Tibial nerve (tissue), 4 donors: Measurements from ENCODE around the gene MGLL. TPM values are rescaled to one million over a fixed set of nuclear protein-coding genes. Genes with fewer than 3 reads are reported as not detected.

Experiments
- DNase-seq, 2 donors: peaks; one replicate each; pipeline ENCODE4 v3.0.0-alpha.2; 2019; ENCODE audit warnings: low spot score in 2 of 2
- H3K27ac ChIP-seq, 4 donors: fragments of 200-600 bp; sonication (generic) in 3 of 4; one replicate each; pipeline ENCODE4 v1.5.1; 2017 to 2019; ENCODE audit warnings: mild to moderate bottlenecking in 1 of 4
- H3K27me3 ChIP-seq, 2 donors: fragments of 200-600 bp; sonication (generic) in 1 of 2; one replicate each; pipeline versions ENCODE4 v1.5.1 to v1.6.0; 2017 to 2019
- H3K36me3 ChIP-seq, 3 donors: fragments of 200-600 bp; sonication (generic); one replicate each; pipeline ENCODE4 v1.5.1; 2018 to 2019
- H3K4me1 ChIP-seq, 4 donors: fragments of 200-600 bp; sonication (generic) in 3 of 4; one replicate each; pipeline ENCODE4 v1.5.1; 2017 to 2019
- H3K4me3 ChIP-seq, 4 donors: fragments of 200-600 bp; sonication (generic) in 3 of 4; one replicate each; pipeline ENCODE4 v1.5.1; 2017 to 2019; ENCODE audit warnings: mild to moderate bottlenecking in 1 of 4, moderate library complexity in 1 of 4
- H3K9me3 ChIP-seq, 4 donors: fragments of 200-600 bp; sonication (generic) in 3 of 4; one replicate each; pipeline ENCODE4 v1.5.1; 2017 to 2019
- EP300 ChIP-seq, 2 donors: sonication (generic); formaldehyde crosslinking; IDR thresholded peaks; one replicate each; pipeline ENCODE4 v1.6.1; 2017; ENCODE audit warnings: antibody characterized with exemption in 2 of 2, mild to moderate bottlenecking in 1 of 2
- POLR2A ChIP-seq, 2 donors: fragments of 450-650 bp; IDR thresholded peaks; one replicate each; pipeline ENCODE4 v1.6.1; 2017; ENCODE audit warnings: antibody characterized with exemption in 2 of 2, mild to moderate bottlenecking in 2 of 2, moderate library complexity in 2 of 2
- WGBS, 2 donors: methylation state at CpG; one replicate each; pipeline ENCODE4 v1.1.5; 2018; 5-methylcytosine and 5-hydroxymethylcytosine counted together
- total RNA-seq, 4 donors: library from RNA; depleted of rRNA; stranded (reverse); fragments of >200 nt; gene quantifications; one replicate each; pipeline ENCODE4 v1.1.0, GENCODE V29; 2016
- TF ChIP-seq, protein P1 (sequence below), 5 experiments: fragments of 200-600 bp in 3 of 5; fragments of 450-650 bp in 2 of 5; sonication (generic) in 3 of 5; IDR thresholded peaks; one replicate each; pipeline ENCODE4 v1.5.1; 2016 to 2019; ENCODE audit warnings: antibody characterized with exemption in 5 of 5, mild to moderate bottlenecking in 3 of 5, moderate library complexity in 2 of 5

Gene MGLL
- total RNA-seq, 4 donors from 2014 or later, result 67.5 to 96.6 (median 86.1) TPM

GRCh38 chr3:127829537-127829936, 7.2 kb upstream of the MGLL start:
- no peaks in the 10 kb centered on the region for H3K4me1 ChIP-seq
- H3K4me3 ChIP-seq, result no peak overlapping the region
- H3K27me3 ChIP-seq, result no peaks in the 10 kb centered on the region
- WGBS, 2 donors, result 41 to 78% methylated on average over 1 of the region's 1 CpG
- TF ChIP-seq, protein P1, sequence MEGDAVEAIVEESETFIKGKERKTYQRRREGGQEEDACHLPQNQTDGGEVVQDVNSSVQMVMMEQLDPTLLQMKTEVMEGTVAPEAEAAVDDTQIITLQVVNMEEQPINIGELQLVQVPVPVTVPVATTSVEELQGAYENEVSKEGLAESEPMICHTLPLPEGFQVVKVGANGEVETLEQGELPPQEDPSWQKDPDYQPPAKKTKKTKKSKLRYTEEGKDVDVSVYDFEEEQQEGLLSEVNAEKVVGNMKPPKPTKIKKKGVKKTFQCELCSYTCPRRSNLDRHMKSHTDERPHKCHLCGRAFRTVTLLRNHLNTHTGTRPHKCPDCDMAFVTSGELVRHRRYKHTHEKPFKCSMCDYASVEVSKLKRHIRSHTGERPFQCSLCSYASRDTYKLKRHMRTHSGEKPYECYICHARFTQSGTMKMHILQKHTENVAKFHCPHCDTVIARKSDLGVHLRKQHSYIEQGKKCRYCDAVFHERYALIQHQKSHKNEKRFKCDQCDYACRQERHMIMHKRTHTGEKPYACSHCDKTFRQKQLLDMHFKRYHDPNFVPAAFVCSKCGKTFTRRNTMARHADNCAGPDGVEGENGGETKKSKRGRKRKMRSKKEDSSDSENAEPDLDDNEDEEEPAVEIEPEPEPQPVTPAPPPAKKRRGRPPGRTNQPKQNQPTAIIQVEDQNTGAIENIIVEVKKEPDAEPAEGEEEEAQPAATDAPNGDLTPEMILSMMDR (IDR thresholded peaks at IDR 0.05), result no peak
- no peak for TF ChIP-seq POLR2A (IDR thresholded peaks at IDR 0.05)
- TF ChIP-seq EP300 (IDR thresholded peaks at IDR 0.05), result no peak
- H3K27ac ChIP-seq, result no peak overlapping the region
- DNase-seq, result no peak
- H3K36me3 ChIP-seq, result peaks cover 0 to 5% (median 0%) of the 10 kb centered on the region in 3 donors
- H3K9me3 ChIP-seq, result peaks cover 0 to 32% (median 4%) of the 10 kb centered on the region in 4 donors

- H3K36me3 ChIP-seq, result peaks cover 0 to 5% (median 0%) of the 10 kb centered on the region in 3 donors
- TF ChIP-seq EP300 (IDR thresholded peaks at IDR 0.05), result no peak
- TF ChIP-seq POLR2A (IDR thresholded peaks at IDR 0.05), result no peak
- TF ChIP-seq, protein P1 (IDR thresholded peaks at IDR 0.05), result no peak
- 90 to 97% methylated on average over 2 of the region's 2 CpGs for WGBS, 2 donors
These were observed 5.5 kb upstream of the MGLL start for GRCh38 chr3:127827808-127828207.

GRCh38 chr3:127825756-127826155, 3.4 kb upstream of the MGLL start:
- no peak for TF ChIP-seq POLR2A (IDR thresholded peaks at IDR 0.05)
- TF ChIP-seq, protein P1 (IDR thresholded peaks at IDR 0.05), result no peak
- no peak for TF ChIP-seq EP300 (IDR thresholded peaks at IDR 0.05)
- Histone ChIP-seq H3K36me3 (peaks cover 0 to 5% (median 0%) of the 10 kb centered on the region in 3 donors), H3K9me3 (peaks cover 0 to 32% (median 4%) of the 10 kb centered on the region in 4 donors), H3K27me3 (no peaks in the 10 kb centered on the region), H3K4me1 (peaks cover 0 to 25% (median 7%) of the 10 kb centered on the region in 4 donors), H3K27ac (no peak overlapping the region), H3K4me3 (no peak overlapping the region)
- 68 to 78% methylated on average over 3 of the region's 3 CpGs for WGBS, 2 donors
- DNase-seq, result no peak

More at GRCh38 chr3:127827808-127828207, 5.5 kb upstream of the MGLL start:
- Histone ChIP-seq H3K27me3 (no peaks in the 10 kb centered on the region), H3K4me1 (peaks cover 0 to 7% (median 0%) of the 10 kb centered on the region in 4 donors), H3K4me3 (no peak overlapping the region), H3K9me3 (peaks cover 0 to 32% (median 4%) of the 10 kb centered on the region in 4 donors), H3K27ac (no peak overlapping the region)
- DNase-seq, result no peak

DNA sequence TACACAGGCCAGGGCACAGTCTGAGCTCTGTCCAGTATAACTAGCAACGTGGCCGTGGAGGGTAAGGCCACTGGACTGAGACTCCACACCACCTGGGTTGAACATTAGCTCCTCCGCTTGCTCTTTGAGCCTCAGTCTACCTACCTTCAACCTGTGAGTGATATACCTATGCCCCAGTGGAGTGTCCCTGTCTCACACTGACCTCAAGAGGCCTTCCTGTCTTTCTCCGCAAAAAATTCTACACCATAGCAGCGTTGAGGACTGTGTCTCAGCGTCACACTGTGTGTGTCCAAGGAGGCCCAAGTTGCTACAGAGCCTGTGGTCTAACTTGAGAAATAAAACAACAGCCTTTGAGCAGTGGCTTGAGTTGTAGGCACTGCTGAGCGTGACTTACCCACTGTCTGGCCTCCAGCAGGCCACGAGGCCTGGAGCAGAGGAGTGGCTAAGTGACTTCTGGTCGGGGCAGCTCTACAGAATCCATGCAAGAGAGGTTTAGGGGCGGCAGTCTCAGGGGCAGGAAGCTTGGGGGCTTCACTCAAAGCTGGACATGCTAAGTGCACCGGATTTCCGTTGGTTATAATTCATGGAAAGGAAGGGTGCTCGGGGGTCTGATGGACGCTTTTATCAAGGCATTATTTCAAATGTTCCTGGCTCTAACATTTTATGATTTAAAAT, 2.0 kb upstream of the MGLL start:
- Histone ChIP-seq H3K36me3 (peaks cover 0 to 6% (median 0%) of the 10 kb centered on the region in 3 donors), H3K27me3 (no peaks in the 10 kb centered on the region), H3K4me1 (peaks cover 0 to 39% (median 14%) of the 10 kb centered on the region in 4 donors), H3K9me3 (peaks cover 0 to 17% (median 0%) of the 10 kb centered on the region in 4 donors), H3K27ac (peak overlapping the region in 1 of 4 donors; percentile 93), H3K4me3 (no peak overlapping the region)
- TF ChIP-seq, protein P1 (IDR thresholded peaks at IDR 0.05), result no peak
- TF ChIP-seq POLR2A (IDR thresholded peaks at IDR 0.05) (no peak), EP300 (IDR thresholded peaks at IDR 0.05) (no peak)
- WGBS, 2 donors, result 91 to 93% methylated on average over 14 of the region's 14 CpGs
- no peak for DNase-seq

DNA sequence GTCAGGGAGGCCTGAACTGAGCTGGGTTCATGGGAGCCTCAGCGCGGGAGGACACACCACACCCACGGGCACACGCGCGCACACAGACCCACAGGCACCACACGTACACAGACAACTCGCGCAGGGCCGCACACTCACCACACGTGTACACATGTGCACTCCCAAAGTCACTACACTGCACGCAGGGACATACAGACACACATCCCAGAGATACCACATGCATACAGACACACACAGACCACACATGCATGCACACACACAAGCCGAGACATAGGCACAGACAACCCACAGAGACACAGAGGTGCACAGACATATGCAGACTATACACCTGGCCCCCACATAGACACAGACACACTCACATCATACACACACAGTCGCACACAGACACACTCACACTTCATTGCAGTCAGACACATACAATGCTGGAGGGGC, 1.1 kb upstream of the MGLL start:
- H3K27ac ChIP-seq, result peak overlapping the region; percentile 13 to 93 (median 72)
- H3K27me3 ChIP-seq, result no peaks in the 10 kb centered on the region
- peak overlapping the region; percentile 8 to 97 (median 79) for H3K4me3 ChIP-seq
- H3K4me1 ChIP-seq, result peaks cover 0 to 45% (median 14%) of the 10 kb centered on the region in 4 donors
- DNase-seq, result peak in 1 of 2 donors; percentile 25
- peaks cover 0 to 10% (median 0%) of the 10 kb centered on the region in 4 donors for H3K9me3 ChIP-seq
- 17 to 18% methylated on average over 13 of the region's 14 CpGs for WGBS, 2 donors
- no peak for TF ChIP-seq POLR2A (IDR thresholded peaks at IDR 0.05)
- no peak for TF ChIP-seq EP300 (IDR thresholded peaks at IDR 0.05)
- TF ChIP-seq, protein P1 (IDR thresholded peaks at IDR 0.05), result peak in 2 of 5 experiments; percentile 43 to 47
- H3K36me3 ChIP-seq, result peaks cover 0 to 11% (median 0%) of the 10 kb centered on the region in 3 donors
